Skeletal muscle satellite cell (primary cell): ENCODE measurements around the gene MSX1.

Source experiments
- H3K27me3 ChIP-seq: 2 replicates; pipeline ENCODE4 v1.7.0; 2013; ENCODE audit warnings: low read length; ENCODE audit not compliant: control insufficient read depth, insufficient read depth
- H3K36me3 ChIP-seq: 2 replicates; pipeline ENCODE4 v1.7.0; 2013; ENCODE audit warnings: mild to moderate bottlenecking, control low read depth, low read length; ENCODE audit not compliant: insufficient read depth
- H3K4me1 ChIP-seq: 2 replicates; pipeline ENCODE4 v1.7.0; 2013; ENCODE audit warnings: low read length; ENCODE audit not compliant: control insufficient read depth, insufficient read depth
- H3K4me2 ChIP-seq: 2 replicates; pipeline ENCODE4 v1.7.0; 2013; ENCODE audit warnings: mild to moderate bottlenecking, low read length
- H3K4me3 ChIP-seq: 2 replicates; pipeline ENCODE4 v1.7.0; 2013; ENCODE audit warnings: low read length
- H3K9ac ChIP-seq: 2 replicates; pipeline ENCODE4 v1.7.0; 2013; ENCODE audit warnings: mild to moderate bottlenecking, low read depth, low read length, moderate library complexity
- H3K9me3 ChIP-seq: replicated peaks from 2 replicates; pipeline ENCODE4 v1.7.0; 2013; ENCODE audit warnings: mild to moderate bottlenecking, control low read depth, low read length

The MSX1 gene

DNA sequence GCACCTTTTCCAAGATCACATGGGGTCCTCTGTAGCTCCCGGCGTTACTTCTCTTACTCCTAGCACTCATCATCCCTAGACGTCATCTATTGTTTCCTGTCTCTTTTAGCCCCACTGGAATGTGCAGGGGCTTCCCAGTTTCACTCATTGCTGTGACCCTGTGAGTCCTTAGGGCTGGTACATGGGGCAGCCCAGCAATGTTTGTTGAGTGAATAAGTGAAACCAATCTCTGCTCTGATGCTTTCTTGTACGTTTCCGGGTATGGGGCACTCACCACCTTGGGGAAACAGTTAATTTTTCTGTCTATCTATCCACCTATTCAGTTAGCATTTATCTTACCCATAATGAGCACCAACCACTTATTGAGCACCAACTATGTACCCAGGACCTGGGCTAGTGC, 16.1 kb downstream of the MSX1 start:
- Histone ChIP-seq H3K9me3 (no peaks in the 10 kb centered on the region), H3K4me3 (no peak overlapping the region), H3K4me1 (peaks cover 4% of the 10 kb centered on the region), H3K27me3 (peaks cover 59% of the 10 kb centered on the region), H3K36me3 (no peaks in the 10 kb centered on the region), H3K4me2 (no peak overlapping the region), H3K9ac (no peak overlapping the region)

GRCh38 chr4:4876945-4877661, 17.6 kb downstream of the MSX1 start:
- Histone ChIP-seq H3K4me3 (no peak overlapping the region), H3K9me3 (no peaks in the 10 kb centered on the region), H3K9ac (no peak overlapping the region), H3K4me2 (no peak overlapping the region), H3K27me3 (peaks cover 52% of the 10 kb centered on the region), H3K36me3 (no peaks in the 10 kb centered on the region), H3K4me1 (no peaks in the 10 kb centered on the region)

GRCh38 chr4:4880492-4880891, 21.0 kb downstream of the MSX1 start:
- no peaks in the 10 kb centered on the region for H3K9me3 ChIP-seq
- H3K4me2 ChIP-seq: no peak overlapping the region
- no peak overlapping the region for H3K9ac ChIP-seq
- H3K4me1 ChIP-seq: no peaks in the 10 kb centered on the region
- H3K4me3 ChIP-seq: no peak overlapping the region
- H3K36me3 ChIP-seq: no peaks in the 10 kb centered on the region
- H3K27me3 ChIP-seq: peaks cover 26% of the 10 kb centered on the region

DNA sequence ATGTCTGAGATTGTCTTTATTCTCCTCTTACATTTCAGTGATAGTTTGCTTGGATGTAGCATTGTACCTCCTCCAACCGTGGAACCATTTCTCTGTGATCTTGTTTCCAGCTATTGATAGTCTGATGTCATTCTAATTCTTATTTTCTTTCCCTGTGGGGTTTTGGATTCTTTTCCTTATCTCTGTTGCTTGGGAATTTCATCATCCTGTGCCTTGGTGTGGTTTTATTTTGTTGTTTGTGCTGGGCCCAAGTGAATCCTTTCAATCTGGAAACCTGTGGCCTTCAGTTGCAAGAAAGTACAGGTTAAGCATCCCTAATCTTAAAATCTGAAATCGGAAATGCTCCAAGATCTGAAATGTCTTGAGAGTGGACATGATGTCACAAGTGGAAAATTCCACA, 22.0 kb downstream of the MSX1 start:
- Histone ChIP-seq H3K9me3 (no peaks in the 10 kb centered on the region), H3K9ac (no peak overlapping the region), H3K36me3 (no peaks in the 10 kb centered on the region), H3K4me2 (no peak overlapping the region), H3K4me3 (no peak overlapping the region), H3K4me1 (no peaks in the 10 kb centered on the region), H3K27me3 (peaks cover 24% of the 10 kb centered on the region)

- Histone ChIP-seq H3K4me3 (no peak overlapping the region), H3K4me1 (no peaks in the 10 kb centered on the region), H3K27me3 (peaks cover 41% of the 10 kb centered on the region), H3K9ac (no peak overlapping the region), H3K36me3 (no peaks in the 10 kb centered on the region), H3K9me3 (no peaks in the 10 kb centered on the region), H3K4me2 (no peak overlapping the region)
Observed at GRCh38 chr4:4884611-4885010, 25.1 kb downstream of the MSX1 start.

DNA sequence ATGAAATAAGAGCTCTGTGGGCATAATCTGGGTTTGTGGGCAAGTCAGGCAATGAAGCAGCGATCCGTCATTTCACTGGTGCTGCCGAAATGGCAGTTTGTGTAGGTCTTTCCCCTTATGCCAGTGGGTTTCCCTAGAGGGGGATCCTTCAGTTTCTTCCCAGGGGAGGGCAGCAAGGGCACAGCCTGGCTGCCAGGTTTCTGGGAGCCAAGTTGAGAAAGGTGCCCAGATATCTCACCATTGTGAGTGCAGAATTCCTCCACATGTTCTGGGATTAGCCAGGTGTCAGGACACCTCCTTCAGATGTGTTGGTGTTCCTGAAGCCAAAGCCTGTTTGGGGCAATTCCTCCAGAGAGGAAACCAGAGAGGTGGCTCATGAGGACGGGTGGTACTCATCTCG, 28.0 kb downstream of the MSX1 start:
- Histone ChIP-seq H3K4me3 (no peak overlapping the region), H3K4me1 (no peaks in the 10 kb centered on the region), H3K9ac (no peak overlapping the region), H3K9me3 (no peaks in the 10 kb centered on the region), H3K4me2 (no peak overlapping the region), H3K27me3 (peaks cover 46% of the 10 kb centered on the region), H3K36me3 (no peaks in the 10 kb centered on the region)

- Histone ChIP-seq H3K4me3 (no peak overlapping the region), H3K9me3 (no peaks in the 10 kb centered on the region), H3K27me3 (peaks cover 46% of the 10 kb centered on the region), H3K9ac (no peak overlapping the region), H3K36me3 (no peaks in the 10 kb centered on the region), H3K4me2 (no peak overlapping the region), H3K4me1 (no peaks in the 10 kb centered on the region)
Observed at GRCh38 chr4:4888695-4889094, 29.2 kb downstream of the MSX1 start.

DNA sequence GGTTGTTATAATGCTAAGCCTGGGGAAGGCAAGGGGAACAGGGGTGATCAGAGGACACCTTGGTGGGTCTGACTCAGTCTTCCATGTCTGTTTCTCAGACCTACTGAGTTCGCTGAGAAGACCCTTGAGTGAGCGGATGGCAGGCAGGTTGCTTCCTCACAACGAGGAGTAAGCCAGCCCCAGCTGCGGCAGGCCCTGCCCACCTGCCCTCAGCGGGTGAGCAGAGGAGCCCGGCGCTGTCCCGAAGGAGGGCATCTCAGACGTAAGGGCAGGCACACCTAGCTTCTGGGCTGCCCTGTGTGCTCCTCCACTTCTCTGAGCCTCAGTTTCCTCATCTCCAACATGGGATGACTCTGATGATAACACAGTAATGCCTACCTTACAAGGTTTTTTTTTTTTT, 30.3 kb downstream of the MSX1 start:
- H3K9me3 ChIP-seq: no peaks in the 10 kb centered on the region
- H3K36me3 ChIP-seq: no peaks in the 10 kb centered on the region
- no peak overlapping the region for H3K9ac ChIP-seq
- H3K4me1 ChIP-seq: no peaks in the 10 kb centered on the region
- no peak overlapping the region for H3K4me3 ChIP-seq
- H3K27me3 ChIP-seq: peaks cover 45% of the 10 kb centered on the region
- no peak overlapping the region for H3K4me2 ChIP-seq

DNA sequence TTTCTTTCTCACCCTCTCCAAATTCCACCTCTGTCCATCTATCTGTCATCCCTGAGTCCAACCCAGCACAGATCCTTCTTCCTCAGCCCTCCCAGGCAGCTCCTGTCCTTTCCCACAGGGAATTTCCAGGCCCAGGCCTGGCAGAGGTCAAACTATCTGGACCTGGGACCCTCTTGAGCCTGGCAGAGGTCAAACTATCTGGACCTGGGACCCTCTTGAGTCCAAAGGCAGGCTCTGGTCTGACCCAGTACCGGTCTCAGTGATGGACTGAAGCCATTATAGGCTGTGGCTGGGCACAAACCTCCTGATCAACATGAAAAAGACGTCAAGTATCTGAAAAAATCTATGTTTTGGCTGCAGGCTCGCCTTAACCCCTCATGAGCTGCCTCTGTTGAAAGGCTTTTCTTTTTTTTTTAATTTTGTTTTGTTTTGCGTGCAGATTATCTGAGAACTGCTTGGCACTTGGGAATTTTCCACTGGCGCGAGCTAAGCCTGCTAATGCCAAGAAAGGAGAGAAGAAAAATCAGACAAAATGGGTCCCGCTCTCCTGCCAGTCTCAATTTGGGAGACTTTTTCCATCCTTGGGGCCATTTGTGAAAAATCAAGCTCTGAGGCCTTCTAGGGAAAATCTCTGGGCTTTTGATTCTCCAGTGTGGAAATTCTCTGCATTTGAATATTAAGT, 31.2 kb downstream of the MSX1 start:
- no peaks in the 10 kb centered on the region for H3K4me1 ChIP-seq
- H3K27me3 ChIP-seq: peaks cover 48% of the 10 kb centered on the region
- H3K4me3 ChIP-seq: no peak overlapping the region
- H3K4me2 ChIP-seq: no peak overlapping the region
- H3K36me3 ChIP-seq: no peaks in the 10 kb centered on the region
- no peaks in the 10 kb centered on the region for H3K9me3 ChIP-seq
- no peak overlapping the region for H3K9ac ChIP-seq

DNA sequence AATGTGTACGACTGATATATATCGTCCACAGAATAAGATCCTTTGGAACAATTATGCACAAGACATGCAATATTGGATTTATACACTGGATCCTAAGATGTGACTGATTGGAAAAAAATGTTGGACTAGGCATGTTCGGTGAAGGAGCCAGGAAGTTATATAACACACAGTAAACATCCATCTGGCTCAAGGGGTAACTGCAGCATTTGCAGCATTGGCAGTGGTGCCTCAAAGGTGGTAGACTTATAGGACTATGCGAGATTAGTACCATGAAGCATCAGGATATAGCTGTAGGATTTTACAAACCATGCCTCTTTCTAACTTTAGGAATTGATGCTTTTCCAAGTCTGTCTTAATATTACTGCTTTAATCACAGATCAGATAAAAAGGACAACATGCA, 34.3 kb downstream of the MSX1 start:
- Histone ChIP-seq H3K36me3 (no peaks in the 10 kb centered on the region), H3K27me3 (peaks cover 35% of the 10 kb centered on the region), H3K4me2 (no peak overlapping the region), H3K9me3 (no peaks in the 10 kb centered on the region), H3K4me1 (no peaks in the 10 kb centered on the region), H3K9ac (no peak overlapping the region), H3K4me3 (no peak overlapping the region)

DNA sequence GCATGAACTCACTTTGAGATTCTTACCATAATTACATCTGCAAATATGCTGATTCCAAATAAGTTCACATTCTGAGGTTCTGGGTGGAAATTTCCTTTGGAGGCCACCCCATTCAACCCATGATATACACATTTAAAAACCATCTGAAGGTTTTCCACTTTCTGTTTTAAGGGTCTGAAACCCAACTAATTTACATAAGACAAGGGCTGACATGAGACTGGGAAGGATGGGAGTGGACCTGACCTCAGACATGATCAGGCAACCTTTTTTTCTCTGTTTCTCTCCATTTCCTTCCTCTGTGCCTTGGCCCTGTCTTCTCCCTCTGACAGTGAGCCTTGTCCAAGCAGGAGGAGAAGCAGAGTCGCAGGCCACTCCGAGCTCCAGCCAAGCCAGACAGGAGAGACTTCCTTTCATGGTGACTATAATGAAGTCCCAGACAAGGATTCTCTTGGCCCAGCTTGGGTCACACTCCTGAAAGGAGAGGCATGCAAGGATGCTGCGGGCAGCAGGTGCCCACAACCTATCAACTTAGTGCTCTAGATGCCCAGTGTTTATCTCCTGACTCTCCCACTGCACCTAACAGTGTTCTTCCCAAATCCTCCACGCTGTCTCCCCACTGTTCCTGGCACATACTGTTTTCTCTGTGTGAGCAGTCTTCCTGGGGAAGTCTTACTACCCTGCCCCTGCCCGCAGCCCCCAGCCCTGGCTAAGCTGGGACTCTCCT, 39.9 kb downstream of the MSX1 start:
- Histone ChIP-seq H3K27me3 (peaks cover 22% of the 10 kb centered on the region), H3K4me3 (no peak overlapping the region)

More for the DNA sequence above, 39.9 kb downstream of the MSX1 start:
- no peak overlapping the region for H3K9ac ChIP-seq
- H3K36me3 ChIP-seq: no peaks in the 10 kb centered on the region
- no peaks in the 10 kb centered on the region for H3K9me3 ChIP-seq
- H3K4me2 ChIP-seq: no peak overlapping the region
- H3K4me1 ChIP-seq: no peaks in the 10 kb centered on the region
